Measurements from ENCODE around the gene SCRN1. TPM values are rescaled to one million over a fixed set of nuclear protein-coding genes. Genes with fewer than 3 reads are reported as not detected.

Gene SCRN1
- total and polyA plus RNA-seq, 2 of the 4 experiments (the other 2 are of a cell fraction), result 57.1 to 124 TPM

DNA sequence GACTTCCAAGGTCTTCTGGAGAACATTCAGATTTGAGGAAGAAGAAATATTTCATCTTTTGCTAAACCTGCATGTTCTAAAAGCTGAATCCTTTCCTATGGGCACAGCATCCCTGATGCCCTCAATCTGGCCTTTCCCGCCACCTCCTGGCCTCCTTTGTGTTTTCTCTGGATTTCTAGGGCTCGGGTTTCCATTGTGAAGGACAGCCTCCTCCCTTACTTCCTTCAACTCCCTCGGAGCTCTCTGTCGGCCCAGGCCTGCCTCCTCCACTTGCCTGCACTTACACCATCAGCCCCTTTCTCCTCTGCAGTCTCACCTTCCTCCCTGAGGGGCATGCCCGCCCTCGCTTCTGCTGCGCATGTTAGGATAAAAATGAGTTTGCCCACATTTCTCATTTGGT is 107.9 kb downstream of the SCRN1 start:
- intact Hi-C loops (cut with micrococcal nuclease) (no loop called here), in situ Hi-C loops (cut with MboI; ENCODE audit: low sequenced_read_pairs) (no loop called here), dilution Hi-C loops (cut with HindIII; ENCODE audit: low sequenced_read_pairs, unreplicated experiment) (no loop called here)
- ATAC-seq (ENCODE audit: low read depth) (no peak), DNase-seq (no peak)
- Histone ChIP-seq H2BK120ac (ENCODE audit: low read depth, low read length) (no peak overlapping the region), H3K9me3 (ENCODE audit: control insufficient read depth, insufficient read depth, low read length) (no peaks in the 10 kb centered on the region), H4K20me1 (ENCODE audit: insufficient read depth, low read length) (no peaks in the 10 kb centered on the region), H2BK20ac (ENCODE audit: low read depth, low read length) (no peak overlapping the region), H2BK5ac (ENCODE audit: low read depth, low read length, poor library complexity, severe bottlenecking) (no peak overlapping the region), H4K5ac (ENCODE audit: low read depth, low read length) (no peak overlapping the region), H2AK5ac (ENCODE audit: low read depth, low read length) (no peak overlapping the region), H3K23ac (ENCODE audit: low read depth, low read length) (no peak overlapping the region), H3K4ac (ENCODE audit: low read depth, low read length) (no peak overlapping the region), H3K56ac (ENCODE audit: extremely low read depth, insufficient read depth, low read length) (no peak overlapping the region), H3K9me1 (ENCODE audit: insufficient read depth, low read length) (no peaks in the 10 kb centered on the region), H3K4me1 (ENCODE audit: control insufficient read depth, insufficient read depth, low read length) (no peaks in the 10 kb centered on the region), H3K79me1 (ENCODE audit: low read depth in 1 of 2, low read length in 2 of 2) (no peaks in the 10 kb centered on the region), H2AFZ (replicated peaks; ENCODE audit: low read length, poor library complexity) (no peak overlapping the region), H3K14ac (replicated peaks; ENCODE audit: low read depth, low read length) (no peak overlapping the region), H4K91ac (ENCODE audit: insufficient read depth, low read depth, low read length) (no peak overlapping the region), H3K18ac (ENCODE audit: low read depth, low read length) (no peak overlapping the region), H3K27ac (ENCODE audit: insufficient read depth, low read length) (no peak overlapping the region), H3K4me2 (ENCODE audit: low read depth, low read length) (no peak overlapping the region), H3K36me3 (ENCODE audit: control insufficient read depth, insufficient read depth, low read length) (no peaks in the 10 kb centered on the region), H3K4me3 (ENCODE audit: insufficient read depth, low read depth, low read length) (no peak overlapping the region), H3K9ac (ENCODE audit: low read depth, low read length) (no peak overlapping the region), H2AK9ac (replicated peaks; ENCODE audit: low read depth, low read length, poor library complexity) (no peak overlapping the region), H2BK15ac (ENCODE audit: low read depth, low read length) (no peak overlapping the region), H4K8ac (ENCODE audit: low read depth in 2 of 2, low read length in 2 of 2) (no peak overlapping the region), H3K27me3 (ENCODE audit: control insufficient read depth, insufficient read depth, low read length) (peaks cover 22% of the 10 kb centered on the region)
- TF ChIP-seq RAD21 (IDR thresholded peaks at IDR 0.05; ENCODE audit: low read length) (no peak), CEBPB (IDR thresholded peaks at IDR 0.05; ENCODE audit: low read depth, low read length) (no peak), RCOR1 (IDR thresholded peaks at IDR 0.05; ENCODE audit: insufficient replicate concordance, low read length) (no peak), RFX5 (IDR thresholded peaks at IDR 0.05; ENCODE audit: low read depth, low read length) (no peak), SMC3 (IDR thresholded peaks at IDR 0.05; ENCODE audit: low read depth, low read length) (no peak), ELK1 (IDR thresholded peaks at IDR 0.05; ENCODE audit: borderline replicate concordance, low read depth, low read length) (no peak), CTCF (conservative IDR thresholded peaks at IDR 0.05; ENCODE audit: low read depth, low read length) (no peak), MAFK (IDR thresholded peaks at IDR 0.05; ENCODE audit: low read depth, low read length) (no peak), FOS (IDR thresholded peaks at IDR 0.05; ENCODE audit: low read depth, low read length) (no peak), POLR2A (IDR thresholded peaks at IDR 0.05; ENCODE audit: low read depth, low read length) (no peak), CHD1 (IDR thresholded peaks at IDR 0.05; ENCODE audit: low read depth, low read length) (no peak)
- TF ChIP-seq, protein P1, sequence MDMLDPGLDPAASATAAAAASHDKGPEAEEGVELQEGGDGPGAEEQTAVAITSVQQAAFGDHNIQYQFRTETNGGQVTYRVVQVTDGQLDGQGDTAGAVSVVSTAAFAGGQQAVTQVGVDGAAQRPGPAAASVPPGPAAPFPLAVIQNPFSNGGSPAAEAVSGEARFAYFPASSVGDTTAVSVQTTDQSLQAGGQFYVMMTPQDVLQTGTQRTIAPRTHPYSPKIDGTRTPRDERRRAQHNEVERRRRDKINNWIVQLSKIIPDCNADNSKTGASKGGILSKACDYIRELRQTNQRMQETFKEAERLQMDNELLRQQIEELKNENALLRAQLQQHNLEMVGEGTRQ (IDR thresholded peaks at IDR 0.05; ENCODE audit: low read depth, low read length), result no peak
- ChIA-PET CTCF (no interaction called here), POLR2A (ENCODE audit: unreplicated experiment) (no interaction called here)
- BruUV-seq (replicated peaks), result no TSS peak
- WGBS, 2 experiments (ENCODE audit: extremely low coverage in 2 of 2, insufficient read length in 1 of 2), result 45% methylated on average over 2 of the region's 7 CpGs; no CpG with 5 or more reads in 1 of the 2 experiments

Data from IMR-90 (cell line).